ENCODE data around the gene ILKAP.

DNA sequence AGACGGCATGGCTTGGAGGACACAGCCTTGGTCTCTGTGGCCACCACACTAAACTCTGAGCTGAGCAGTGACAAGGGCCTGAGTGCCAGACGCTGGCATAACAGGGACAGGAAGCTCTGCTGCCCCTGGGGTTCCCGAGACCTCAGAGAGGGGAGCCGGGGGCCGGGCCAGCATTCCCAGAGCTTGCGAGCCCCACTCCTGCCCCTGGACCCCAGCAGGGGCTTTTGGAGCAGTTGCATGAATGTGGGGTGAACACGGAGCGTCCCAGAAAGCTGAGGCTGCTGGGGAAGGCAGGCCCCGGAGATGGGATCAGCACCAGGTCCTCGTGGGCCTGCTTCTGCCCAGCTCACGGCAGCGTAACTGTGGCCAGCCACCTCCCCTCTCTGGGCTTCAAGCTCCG, 52.3 kb downstream of the ILKAP start:
- TF ChIP-seq, protein P1, sequence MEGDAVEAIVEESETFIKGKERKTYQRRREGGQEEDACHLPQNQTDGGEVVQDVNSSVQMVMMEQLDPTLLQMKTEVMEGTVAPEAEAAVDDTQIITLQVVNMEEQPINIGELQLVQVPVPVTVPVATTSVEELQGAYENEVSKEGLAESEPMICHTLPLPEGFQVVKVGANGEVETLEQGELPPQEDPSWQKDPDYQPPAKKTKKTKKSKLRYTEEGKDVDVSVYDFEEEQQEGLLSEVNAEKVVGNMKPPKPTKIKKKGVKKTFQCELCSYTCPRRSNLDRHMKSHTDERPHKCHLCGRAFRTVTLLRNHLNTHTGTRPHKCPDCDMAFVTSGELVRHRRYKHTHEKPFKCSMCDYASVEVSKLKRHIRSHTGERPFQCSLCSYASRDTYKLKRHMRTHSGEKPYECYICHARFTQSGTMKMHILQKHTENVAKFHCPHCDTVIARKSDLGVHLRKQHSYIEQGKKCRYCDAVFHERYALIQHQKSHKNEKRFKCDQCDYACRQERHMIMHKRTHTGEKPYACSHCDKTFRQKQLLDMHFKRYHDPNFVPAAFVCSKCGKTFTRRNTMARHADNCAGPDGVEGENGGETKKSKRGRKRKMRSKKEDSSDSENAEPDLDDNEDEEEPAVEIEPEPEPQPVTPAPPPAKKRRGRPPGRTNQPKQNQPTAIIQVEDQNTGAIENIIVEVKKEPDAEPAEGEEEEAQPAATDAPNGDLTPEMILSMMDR (IDR thresholded peaks at IDR 0.05) = no peak
- no peak for TF ChIP-seq POLR2A (IDR thresholded peaks at IDR 0.05)
